Measurements from ENCODE around the gene CHCHD4.

Gene CHCHD4

DNA sequence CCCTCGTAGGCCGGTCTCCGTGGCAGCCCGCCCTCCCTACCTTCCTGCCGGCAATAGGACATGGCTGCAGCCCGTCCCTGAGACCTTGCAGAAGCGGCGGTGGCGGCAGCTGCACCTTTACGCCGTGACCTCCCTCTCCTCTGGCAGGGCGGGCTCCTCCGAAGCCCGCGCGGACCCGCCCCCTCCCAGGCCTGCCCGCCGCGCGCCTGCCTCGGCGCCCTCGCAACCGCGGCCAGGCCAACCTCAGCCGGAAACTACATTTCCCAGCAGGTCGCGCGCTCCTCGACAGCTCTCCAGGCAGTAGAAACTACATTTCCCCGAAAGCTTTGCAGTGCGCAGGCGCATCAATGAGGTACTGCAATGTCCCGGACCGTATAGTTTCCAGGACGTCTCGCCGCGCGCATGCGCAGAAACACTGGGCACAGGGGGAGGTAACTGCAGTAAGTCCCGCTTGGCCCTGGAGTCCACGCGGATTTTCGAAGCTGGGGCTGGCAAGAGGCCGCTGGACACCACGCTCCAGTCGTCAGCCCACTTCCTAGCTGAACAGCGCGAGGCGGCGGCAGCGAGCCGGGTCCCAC, at the start of gene CHCHD4, which contains the start of gene TMEM43:
CHCHD4 (minus strand) TSS at position 256 of the 578 bp plus-strand sequence; CDS start at position 62, 194 bp downstream.
TMEM43 (plus strand) TSS at position 438 of the 578 bp plus-strand sequence. CDS start 142 bp downstream, outside the sequence.
- peak; percentile 96 for DNase-seq (ENCODE audit: low read depth)
- H3K4me3 ChIP-seq (ENCODE audit: low read depth, low read length): peak within 1 kb of the TSS; percentile 98

DNA sequence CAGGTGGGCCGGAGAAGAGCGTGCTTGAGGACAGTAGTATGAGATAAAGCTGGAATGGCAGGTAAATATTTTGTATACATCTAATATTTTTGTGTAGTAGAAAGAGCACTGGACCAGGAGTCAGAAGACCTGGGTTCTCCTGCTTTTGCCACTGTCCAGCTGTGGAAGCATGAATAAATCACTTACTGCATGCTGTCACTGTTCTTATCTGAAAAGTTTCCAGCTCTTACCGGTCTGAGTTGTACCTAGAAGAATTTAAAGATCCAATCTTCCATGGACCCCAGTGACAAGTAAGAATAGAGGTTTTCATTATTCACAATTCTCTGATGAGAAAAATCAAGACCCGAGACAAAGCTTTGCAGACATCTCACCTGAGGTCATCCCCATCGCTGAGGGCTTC, 47.8 kb upstream of the CHCHD4 start:
- DNase-seq (ENCODE audit: low read depth): no peak
- H3K4me3 ChIP-seq (ENCODE audit: low read depth, low read length): no peak overlapping the region

DNA sequence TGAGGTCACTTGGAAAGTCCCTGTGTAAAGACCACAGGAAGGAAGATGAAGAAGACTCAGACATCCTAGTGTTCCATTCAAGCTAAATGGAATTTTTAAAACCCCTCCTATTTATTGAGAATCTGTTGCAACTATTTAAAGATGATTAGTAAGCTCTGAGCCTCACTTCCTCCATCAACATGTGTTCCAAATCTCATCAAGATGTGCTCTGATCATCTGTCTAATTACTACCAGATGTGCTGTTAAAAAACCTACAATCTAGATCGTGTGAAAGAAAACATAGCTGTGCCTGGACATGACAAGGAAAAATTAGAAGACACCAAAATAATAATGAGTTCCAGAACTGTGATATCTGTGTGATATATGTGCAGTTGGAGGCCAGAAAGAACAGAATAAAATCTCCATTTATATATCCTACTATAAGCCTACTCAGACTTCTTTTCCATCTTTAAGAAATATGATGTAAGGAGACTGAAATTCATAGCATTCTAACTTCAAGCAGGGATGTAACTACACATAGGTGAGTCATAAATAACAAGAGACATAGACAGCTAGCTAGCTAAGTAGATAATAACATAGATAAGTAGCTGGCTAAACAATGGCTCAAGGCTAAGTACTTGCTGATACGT, 46.0 kb upstream of the CHCHD4 start:
- H3K4me3 ChIP-seq (ENCODE audit: low read depth, low read length): no peak overlapping the region
- DNase-seq (ENCODE audit: low read depth): peak; percentile 28

DNA sequence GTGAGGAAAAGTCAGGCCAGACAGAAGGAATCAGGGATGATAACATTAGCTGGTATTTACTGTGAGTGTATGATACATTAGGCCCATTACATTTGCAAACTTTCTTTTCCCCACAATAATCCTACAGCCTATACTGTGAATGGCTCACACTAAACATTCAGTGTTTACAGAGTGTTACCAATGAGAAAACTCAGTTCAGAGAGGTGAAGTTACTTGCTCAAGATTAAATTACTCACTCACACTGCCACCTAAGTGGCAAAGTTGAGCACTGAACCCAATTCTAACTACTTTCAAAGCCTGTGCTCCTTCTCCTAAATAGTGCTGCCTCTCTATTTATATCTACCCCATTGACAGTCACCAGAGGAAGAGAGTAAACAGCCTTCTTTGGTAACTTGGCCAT, 45.2 kb upstream of the CHCHD4 start:
- no peak for DNase-seq (ENCODE audit: low read depth)
- H3K4me3 ChIP-seq (ENCODE audit: low read depth, low read length): no peak overlapping the region

DNA sequence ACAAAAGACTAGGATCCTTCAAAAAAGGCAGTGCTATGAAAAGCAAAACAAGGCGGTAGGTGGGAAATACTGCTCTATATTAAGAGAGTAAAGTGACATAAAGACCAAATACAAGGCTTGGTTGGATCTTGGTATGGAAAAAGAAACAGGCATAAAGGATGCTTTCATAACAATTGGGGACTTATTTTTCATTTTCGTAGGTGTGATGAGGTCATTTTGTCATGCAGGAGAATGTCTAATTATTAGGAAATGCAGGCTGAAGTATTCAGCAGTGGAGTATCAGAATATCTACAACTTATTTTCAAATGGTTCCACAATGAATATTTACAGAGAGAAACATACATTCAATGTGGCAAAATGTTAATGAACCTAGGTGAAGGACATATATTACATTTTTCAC, 44.8 kb upstream of the CHCHD4 start:
- H3K4me3 ChIP-seq (ENCODE audit: low read depth, low read length): no peak overlapping the region
- DNase-seq (ENCODE audit: low read depth): no peak

DNA sequence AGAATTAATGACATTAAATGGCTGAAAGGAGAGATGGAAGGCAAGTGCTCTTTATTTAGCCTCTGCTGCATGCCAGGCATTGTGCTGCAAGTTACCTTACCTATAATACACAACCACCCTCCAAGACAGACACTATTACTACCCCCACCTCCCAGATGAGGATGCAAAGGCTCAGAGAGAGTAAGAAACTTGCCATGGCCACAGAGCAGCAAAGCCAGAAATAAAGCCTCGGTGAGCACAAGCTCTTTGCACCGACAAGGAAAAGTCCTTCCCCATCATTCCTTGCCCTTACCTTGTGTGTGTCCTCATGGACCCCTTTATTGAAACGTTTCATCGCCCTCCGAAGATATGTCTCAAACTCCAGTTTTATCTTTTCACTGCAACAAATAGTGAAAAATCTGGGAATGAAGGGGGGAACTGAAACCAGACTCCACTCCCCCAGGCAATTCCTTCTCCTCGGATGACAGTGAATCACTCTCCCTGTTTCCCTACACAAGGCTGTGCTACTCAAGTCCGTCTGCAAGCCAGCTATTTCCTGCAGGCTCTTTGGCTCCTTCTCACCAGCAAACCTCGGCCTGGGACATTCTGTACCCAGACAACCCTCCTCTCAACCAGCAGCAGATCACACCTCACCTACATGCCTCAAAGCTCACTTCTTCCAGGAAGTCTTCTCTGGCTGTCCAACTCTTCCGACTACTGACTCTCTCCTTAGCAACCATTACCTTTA, 42.4 kb upstream of the CHCHD4 start:
- DNase-seq (ENCODE audit: low read depth): peak; percentile 43
- no peak overlapping the region for H3K4me3 ChIP-seq (ENCODE audit: low read depth, low read length)

DNA sequence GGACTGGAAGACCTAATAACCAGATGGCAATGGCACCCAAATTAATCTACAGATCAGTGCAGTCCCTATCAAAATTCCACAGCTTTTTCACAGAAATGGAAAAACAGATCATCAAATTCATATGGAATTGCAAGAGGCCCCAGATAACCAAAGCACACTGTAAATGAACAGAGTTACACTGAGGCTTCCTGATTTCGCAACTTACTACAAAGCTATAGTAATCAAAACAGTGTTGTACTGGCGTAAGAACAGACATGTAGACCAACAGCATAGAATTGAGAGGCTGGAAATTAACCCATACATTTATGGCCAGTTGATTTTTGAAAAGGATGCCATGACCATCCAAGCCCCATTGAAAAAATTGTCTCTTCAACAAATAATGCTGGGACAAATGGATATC, 37.5 kb upstream of the CHCHD4 start:
- DNase-seq (ENCODE audit: low read depth): no peak
- no peak overlapping the region for H3K4me3 ChIP-seq (ENCODE audit: low read depth, low read length)

DNA sequence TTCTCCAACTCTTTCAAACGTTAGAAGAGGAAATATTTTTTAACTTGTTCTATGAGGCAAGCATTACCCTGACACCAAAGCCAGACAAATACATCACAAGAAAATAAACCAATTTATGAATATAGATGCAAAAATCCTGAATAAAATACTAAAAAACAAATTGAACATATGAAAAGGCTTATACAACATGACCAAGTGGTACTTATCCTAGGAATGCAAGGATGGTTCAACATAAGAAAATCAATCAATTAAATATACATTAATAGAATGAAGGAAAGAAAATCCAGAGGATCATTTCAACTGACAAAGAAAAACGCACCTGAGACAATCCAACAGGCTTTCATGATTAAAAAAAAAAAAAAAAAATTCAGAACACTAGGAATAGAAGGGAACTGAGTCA, 36.6 kb upstream of the CHCHD4 start:
- no peak for DNase-seq (ENCODE audit: low read depth)
- no peak overlapping the region for H3K4me3 ChIP-seq (ENCODE audit: low read depth, low read length)

DNA sequence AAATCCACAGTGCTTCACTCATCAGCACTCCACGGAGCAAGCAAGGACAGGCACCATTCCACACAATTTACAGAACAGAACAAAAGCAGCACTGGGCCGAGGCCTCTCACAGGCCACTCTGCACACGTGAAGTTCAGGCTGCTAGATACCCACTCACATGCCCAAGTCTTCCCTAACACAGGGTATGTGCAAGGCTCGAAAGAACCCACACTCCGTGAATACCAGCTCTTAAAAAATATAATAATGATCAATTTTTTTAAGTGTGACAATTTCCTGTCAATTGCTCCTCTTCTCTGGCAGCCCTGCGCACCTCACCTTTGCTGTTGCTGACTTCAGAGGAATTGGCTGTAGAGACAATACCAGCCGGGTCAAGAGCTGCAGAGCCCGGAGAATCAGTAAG, 34.8 kb upstream of the CHCHD4 start:
- no peak for DNase-seq (ENCODE audit: low read depth)
- H3K4me3 ChIP-seq (ENCODE audit: low read depth, low read length): no peak overlapping the region

DNA sequence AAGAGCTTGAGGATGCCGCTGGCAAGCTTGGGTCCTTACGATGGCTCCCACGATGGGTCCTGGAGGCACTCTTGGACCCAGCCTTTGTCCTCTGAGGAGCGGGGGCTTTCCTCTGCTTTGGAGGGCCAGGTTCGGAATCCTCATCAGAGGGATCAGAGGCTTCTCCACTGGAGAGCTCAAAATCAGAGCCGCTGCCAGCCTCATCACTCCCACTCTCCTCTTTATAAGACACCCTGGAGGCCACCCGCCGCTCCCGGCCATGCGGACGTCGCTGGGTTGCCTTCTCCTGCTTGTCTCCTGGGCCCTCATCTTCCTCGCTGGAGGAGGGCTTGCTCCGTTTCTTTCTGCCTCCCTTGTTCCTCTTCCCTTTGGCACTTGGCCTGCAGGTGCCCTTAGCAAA, 33.7 kb upstream of the CHCHD4 start:
- no peak for DNase-seq (ENCODE audit: low read depth)
- no peak overlapping the region for H3K4me3 ChIP-seq (ENCODE audit: low read depth, low read length)

DNA sequence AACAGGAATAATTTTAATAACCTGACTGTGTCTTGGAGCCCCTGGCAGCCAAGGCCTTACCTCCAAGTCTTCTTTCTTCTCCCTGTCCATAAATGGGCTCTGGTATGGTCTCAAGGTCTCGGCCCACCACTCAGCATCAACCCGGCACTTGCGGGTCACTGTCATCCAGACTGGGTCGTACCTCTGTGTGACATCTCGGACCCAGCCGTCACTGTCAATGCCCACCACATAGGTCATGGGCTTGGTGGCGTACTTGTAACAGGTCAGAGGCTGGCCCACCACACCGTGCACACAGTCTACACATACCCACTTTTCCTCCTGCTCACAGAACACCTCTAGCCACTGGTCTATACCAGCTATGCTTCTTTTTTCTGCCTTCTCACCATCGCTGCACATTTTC, 33.3 kb upstream of the CHCHD4 start:
- no peak overlapping the region for H3K4me3 ChIP-seq (ENCODE audit: low read depth, low read length)
- DNase-seq (ENCODE audit: low read depth): no peak

DNA sequence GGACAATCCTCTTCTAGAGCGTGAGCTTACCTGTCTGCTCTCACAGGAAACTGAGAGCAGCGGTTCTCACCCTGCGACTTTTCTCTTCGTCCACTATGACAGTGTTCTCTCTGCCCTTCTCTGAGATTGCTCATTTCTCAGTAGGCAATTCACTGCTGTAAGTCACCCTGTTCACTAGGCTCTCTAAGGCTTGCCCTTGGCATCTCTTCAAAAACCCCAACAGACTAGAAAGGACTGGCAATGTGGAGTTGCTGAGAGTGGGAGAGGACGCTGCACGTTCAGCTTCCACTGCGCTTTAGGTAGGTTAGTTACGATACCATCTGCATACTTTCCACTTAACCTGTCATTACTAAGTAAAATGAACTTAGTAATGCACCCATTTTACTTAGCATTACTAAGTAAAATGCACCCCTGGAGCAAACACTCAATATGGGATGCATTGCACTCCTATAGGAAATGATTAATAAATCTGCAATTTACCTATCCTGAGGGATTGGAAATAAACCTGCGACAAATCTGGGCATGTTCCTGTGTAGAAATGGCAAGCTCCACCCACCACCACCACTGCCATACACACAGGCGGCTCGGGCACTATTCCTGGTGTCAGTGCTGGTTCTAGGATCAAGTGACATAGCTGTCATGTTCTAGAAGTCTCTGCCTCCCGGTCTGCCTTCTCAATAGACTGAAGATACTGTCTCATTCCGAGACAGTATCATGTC, 32.3 kb upstream of the CHCHD4 start:
- DNase-seq (ENCODE audit: low read depth): no peak
- no peak overlapping the region for H3K4me3 ChIP-seq (ENCODE audit: low read depth, low read length)

DNA sequence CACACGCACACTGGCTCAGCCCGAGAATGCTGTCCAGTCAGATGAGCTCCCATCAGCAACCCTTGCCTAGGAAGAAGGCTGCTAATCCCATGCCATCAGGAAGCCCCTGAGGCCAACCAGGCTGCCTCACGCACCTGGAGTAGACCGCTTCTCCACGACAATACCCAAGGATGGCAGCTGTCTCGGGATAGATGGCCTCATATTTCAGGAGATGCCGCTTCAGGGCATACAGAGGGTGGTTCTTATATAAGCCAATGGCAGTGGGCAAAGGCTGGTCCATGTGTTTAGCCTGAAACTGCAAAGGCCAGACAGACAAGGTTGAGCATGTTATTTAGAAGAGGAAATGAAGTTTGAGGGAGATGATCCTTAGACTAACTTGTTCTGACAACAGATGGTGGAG, 31.5 kb upstream of the CHCHD4 start:
- no peak for DNase-seq (ENCODE audit: low read depth)
- no peak overlapping the region for H3K4me3 ChIP-seq (ENCODE audit: low read depth, low read length)

DNA sequence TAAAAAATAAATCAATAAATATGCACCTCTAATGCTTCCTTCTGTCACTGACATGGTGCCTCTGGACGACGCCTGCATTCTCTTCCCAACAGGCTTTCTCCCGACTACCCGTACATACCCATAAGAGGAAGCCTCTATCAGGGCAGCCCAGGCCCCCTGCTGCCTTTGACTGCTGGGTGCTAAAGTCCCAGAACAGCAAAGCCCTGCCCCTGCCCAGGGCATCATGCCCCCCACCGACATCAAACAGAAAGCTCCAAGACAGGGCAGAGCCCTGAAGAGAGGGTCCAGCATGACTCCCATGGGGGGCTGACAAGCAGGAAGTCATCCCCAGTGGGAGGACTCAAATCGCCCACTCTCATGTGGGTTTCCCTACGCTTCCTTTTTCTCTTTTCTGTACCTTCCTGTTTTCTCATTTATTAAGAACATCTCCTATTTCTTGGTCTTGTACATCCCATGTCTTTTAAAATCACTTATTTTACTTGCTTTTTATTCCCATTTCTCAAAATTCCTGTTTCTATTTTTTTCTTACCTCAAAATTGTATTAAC, 30.3 kb upstream of the CHCHD4 start:
- no peak for DNase-seq (ENCODE audit: low read depth)
- no peak overlapping the region for H3K4me3 ChIP-seq (ENCODE audit: low read depth, low read length)

DNA sequence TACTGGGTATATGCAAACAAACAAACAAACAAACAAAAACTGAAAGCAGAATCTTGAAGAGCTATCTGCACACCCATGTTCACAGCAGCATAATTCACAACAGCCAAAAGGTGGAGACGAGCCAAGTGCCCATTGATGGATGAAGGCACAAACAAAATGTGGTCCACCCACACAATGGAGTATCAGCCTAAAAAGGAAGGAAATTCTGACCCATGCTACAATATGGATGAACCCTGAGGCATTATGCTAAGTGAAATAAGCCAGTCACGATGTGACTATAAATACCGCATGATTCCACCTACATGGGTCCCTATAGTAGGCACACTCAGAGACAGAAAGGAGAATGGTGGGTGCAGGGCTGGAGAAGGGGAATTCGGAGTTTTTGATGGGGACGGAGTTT, 29.6 kb upstream of the CHCHD4 start:
- no peak overlapping the region for H3K4me3 ChIP-seq (ENCODE audit: low read depth, low read length)
- no peak for DNase-seq (ENCODE audit: low read depth)

DNA sequence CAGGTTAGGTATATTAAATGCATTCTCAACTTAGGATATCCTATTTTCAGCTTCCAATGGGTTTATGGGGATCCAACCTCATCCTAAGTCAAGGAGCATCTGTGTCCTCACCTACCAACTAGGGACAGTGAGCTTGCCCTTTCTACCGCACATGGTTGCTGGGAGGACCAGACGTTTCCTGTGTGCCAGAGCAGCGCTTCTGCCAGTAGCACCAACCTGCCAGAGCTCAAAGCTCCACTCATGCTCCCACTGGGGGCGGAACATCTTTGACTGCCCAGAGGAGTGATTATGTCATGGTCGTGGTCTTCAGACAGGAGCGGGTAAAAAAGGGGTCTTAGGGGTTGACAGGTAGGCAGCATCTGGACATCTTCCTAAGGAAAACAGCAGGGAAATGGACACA, 29.0 kb upstream of the CHCHD4 start:
- DNase-seq (ENCODE audit: low read depth): no peak
- no peak overlapping the region for H3K4me3 ChIP-seq (ENCODE audit: low read depth, low read length)

DNA sequence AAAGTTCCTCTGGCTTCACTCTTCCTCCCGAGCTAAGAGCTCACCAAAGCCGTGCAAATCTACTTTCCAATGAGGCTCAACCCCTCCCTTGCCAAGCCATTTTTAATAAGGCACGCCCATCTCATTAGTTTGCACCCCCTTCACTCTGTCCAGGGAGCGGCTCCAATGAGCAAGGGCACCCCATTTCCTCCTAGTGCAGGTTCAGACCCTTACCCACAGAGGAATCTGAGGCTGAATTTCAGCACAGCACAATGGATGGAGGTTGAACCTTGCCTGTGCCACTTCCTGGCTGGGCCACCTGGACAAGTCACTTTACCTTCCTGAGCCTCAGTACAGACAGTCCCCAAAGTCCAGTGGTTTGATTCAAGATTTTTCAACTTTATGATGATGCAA, 28.3 kb upstream of the CHCHD4 start:
- no peak for DNase-seq (ENCODE audit: low read depth)
- no peak overlapping the region for H3K4me3 ChIP-seq (ENCODE audit: low read depth, low read length)

DNA sequence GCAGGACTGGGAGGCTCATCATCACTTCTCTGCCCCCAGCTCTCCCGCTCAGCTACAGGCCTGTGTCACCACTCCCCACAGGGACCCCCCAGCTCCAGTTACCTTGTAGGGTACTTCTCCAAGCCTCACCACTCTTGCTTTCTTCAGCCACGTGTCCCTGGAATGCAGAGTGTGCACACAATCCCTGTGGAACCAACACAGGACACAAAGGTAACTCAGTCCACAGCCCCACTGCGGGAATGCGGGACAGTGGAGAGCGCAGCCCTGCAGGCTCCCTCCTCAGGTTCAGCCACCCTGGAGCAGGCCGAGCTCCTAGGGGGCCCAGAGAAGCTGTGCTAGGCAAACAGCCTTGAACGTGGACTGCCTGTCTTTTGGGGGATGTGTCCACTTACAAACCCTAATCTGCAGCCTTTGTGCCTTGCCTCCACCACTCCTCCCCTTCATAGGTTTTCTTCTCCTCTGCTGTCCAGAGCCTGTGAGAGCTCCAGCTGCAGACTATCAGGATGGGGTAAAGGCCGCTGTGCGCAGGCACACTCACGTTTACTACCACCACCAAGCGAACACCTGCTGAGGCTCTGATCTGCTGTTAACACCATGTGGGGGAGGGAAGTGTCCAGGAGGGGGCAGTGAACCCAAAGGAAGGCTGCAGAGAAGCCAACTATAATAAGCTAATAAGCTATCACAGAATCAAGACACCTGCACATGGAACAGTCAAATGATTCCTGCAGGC, 27.7 kb upstream of the CHCHD4 start:
- no peak overlapping the region for H3K4me3 ChIP-seq (ENCODE audit: low read depth, low read length)
- no peak for DNase-seq (ENCODE audit: low read depth)

DNA sequence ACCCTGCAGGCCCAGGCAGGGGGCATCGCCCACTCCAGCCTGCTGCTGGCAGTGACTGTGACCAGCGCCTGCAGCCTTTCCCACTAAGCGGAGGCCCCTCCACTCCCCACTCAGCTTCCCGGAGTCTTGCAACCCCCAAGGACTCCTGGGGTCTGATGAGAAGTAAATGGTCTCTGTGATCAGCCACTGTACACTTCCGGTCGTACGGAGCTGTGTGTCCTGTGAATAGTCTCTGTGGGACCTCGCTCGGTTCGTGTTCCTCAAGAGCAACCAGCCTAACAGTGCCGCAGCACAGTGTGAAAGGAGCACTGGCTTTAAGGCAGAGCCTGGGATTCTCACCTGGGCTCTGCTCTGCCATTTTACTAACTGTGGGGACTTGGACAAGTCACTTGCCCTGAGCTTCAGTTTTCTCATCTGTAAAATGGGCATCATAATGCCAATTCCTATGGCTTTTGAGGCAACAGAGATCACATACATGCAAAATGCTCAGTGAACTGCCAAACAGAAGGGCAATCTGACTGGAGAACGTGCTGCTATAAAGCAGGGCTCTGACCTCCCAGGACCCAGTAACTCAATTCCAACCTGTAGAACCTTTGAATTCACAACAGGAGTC, 26.9 kb upstream of the CHCHD4 start:
- DNase-seq (ENCODE audit: low read depth): no peak
- no peak overlapping the region for H3K4me3 ChIP-seq (ENCODE audit: low read depth, low read length)
